ENCODE results near the gene RTN4RL1.

DNA sequence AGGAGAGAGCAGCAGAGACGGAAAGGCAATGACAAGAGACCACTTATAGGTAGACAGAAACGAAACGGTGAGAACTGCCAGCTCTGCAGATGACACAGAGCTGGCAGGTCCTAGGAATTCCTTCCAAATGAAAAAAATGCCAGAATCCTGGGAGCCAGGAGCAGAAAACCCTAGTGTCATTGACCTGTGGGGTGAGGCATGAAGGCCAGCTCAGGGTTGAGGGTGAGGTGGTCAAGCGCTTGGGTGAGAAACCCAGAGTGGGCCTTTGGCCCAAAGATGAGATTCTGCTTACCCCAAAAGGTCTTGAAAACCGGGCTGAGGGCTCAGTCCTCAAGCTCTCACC, 39.0 kb upstream of the RTN4RL1 start:
- no peak for TF ChIP-seq POLR2A (IDR thresholded peaks at IDR 0.05)
- TF ChIP-seq, protein P1, sequence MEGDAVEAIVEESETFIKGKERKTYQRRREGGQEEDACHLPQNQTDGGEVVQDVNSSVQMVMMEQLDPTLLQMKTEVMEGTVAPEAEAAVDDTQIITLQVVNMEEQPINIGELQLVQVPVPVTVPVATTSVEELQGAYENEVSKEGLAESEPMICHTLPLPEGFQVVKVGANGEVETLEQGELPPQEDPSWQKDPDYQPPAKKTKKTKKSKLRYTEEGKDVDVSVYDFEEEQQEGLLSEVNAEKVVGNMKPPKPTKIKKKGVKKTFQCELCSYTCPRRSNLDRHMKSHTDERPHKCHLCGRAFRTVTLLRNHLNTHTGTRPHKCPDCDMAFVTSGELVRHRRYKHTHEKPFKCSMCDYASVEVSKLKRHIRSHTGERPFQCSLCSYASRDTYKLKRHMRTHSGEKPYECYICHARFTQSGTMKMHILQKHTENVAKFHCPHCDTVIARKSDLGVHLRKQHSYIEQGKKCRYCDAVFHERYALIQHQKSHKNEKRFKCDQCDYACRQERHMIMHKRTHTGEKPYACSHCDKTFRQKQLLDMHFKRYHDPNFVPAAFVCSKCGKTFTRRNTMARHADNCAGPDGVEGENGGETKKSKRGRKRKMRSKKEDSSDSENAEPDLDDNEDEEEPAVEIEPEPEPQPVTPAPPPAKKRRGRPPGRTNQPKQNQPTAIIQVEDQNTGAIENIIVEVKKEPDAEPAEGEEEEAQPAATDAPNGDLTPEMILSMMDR (IDR thresholded peaks at IDR 0.05) = no peak
